Mesendoderm (in vitro differentiated cells): ENCODE measurements around the gene CKAP2.
"Not testable (repeated sequence)": the region's sequence is repeated elsewhere in the genome, so short reads cannot be mapped to it uniquely, and the experiment has no call there.

Experiments used
- DNase-seq: peaks from one replicate; pipeline ENCODE4 v3.0.0; 2013
- H2AK5ac ChIP-seq: 2 replicates; pipeline ENCODE4 v1.6.1; 2013; ENCODE audit warnings: low read length, inconsistent platforms
- H2BK120ac ChIP-seq: 2 replicates; pipeline ENCODE4 v1.6.1; 2013; ENCODE audit warnings: low read depth, mild to moderate bottlenecking, low read length, moderate library complexity, mixed read lengths
- H2BK15ac ChIP-seq: replicated peaks from 2 replicates; pipeline ENCODE4 v1.6.1; 2013; ENCODE audit warnings: low read depth, mild to moderate bottlenecking, moderate library complexity
- H2BK5ac ChIP-seq: 2 replicates; pipeline ENCODE4 v1.6.1; 2013; ENCODE audit warnings: low read length, inconsistent platforms
- H3K18ac ChIP-seq: 2 replicates; pipeline ENCODE4 v1.6.1; 2013; ENCODE audit warnings: mild to moderate bottlenecking, low read length, mixed read lengths
- H3K23ac ChIP-seq: one replicate; pipeline ENCODE4 v1.6.1; 2013; ENCODE audit warnings: low read length
- H3K27ac ChIP-seq: 2 replicates; pipeline ENCODE4 v1.5.1; 2013; ENCODE audit warnings: low read depth, mild to moderate bottlenecking, inconsistent platforms, low read length, moderate library complexity
- H3K27me3 ChIP-seq: 2 replicates; pipeline ENCODE4 v1.6.1; 2013; ENCODE audit warnings: low read length, control low read depth, mild to moderate bottlenecking, inconsistent platforms; ENCODE audit not compliant: insufficient read depth, poor library complexity
- H3K36me3 ChIP-seq: 2 replicates; pipeline ENCODE4 v1.6.1; 2013; ENCODE audit warnings: low read length, inconsistent platforms; ENCODE audit not compliant: control insufficient read depth, insufficient read depth
- H3K4ac ChIP-seq: one replicate; pipeline ENCODE4 v1.6.1; 2013; ENCODE audit warnings: low read depth, mild to moderate bottlenecking, low read length, moderate library complexity
- H3K4me1 ChIP-seq: 2 replicates; pipeline ENCODE4 v1.6.1; 2013; ENCODE audit warnings: low read depth, low read length, inconsistent platforms; ENCODE audit not compliant: control insufficient read depth
- H3K4me2 ChIP-seq: 2 replicates; pipeline ENCODE4 v1.6.1; 2013; ENCODE audit warnings: low read length
- H3K4me3 ChIP-seq: 2 replicates; pipeline ENCODE4 v1.5.1; 2013; ENCODE audit warnings: mild to moderate bottlenecking, low read length
- H3K56ac ChIP-seq: one replicate; pipeline ENCODE4 v1.6.1; 2013; ENCODE audit warnings: low read length
- H3K79me1 ChIP-seq: 2 replicates; pipeline ENCODE4 v1.6.1; 2013; ENCODE audit warnings: low read length, inconsistent platforms
- H3K79me2 ChIP-seq: 2 replicates; pipeline ENCODE4 v1.6.1; 2013; ENCODE audit warnings: mild to moderate bottlenecking, low read length; ENCODE audit not compliant: control insufficient read depth, insufficient read depth
- H3K9ac ChIP-seq: 2 replicates; pipeline ENCODE4 v1.6.1; 2013; ENCODE audit warnings: low read length, inconsistent platforms
- H4K5ac ChIP-seq: one replicate; pipeline ENCODE4 v1.6.1; 2013; ENCODE audit warnings: low read length
- H4K8ac ChIP-seq: one replicate; pipeline ENCODE4 v1.6.1; 2013; ENCODE audit warnings: low read depth, mild to moderate bottlenecking, control low read depth, low read length, moderate library complexity
- WGBS: extraction: QIAGEN DNeasy Blood & Tissue Kit; methylation state at CpG from one replicate; pipeline ENCODE4 v1.1.7; 2013; ENCODE audit warnings: low lambda C conversion rate, missing lambda C conversion rate; ENCODE audit not compliant: insufficient coverage; ENCODE audit errors: extremely low coverage; 5-methylcytosine and 5-hydroxymethylcytosine counted together

Gene CKAP2

GRCh38 chr13:52480677-52481428, 25.6 kb downstream of the CKAP2 start:
- not testable (repeated sequence) for H3K27ac ChIP-seq, H3K79me1 ChIP-seq
- no CpG with 5 or more reads among the region's 7 CpGs for WGBS

GRCh38 chr13:52487078-52487477, 31.8 kb downstream of the CKAP2 start:
- H3K18ac ChIP-seq, H3K23ac ChIP-seq, H3K4me3 ChIP-seq, H2AK5ac ChIP-seq, H4K5ac ChIP-seq, H2BK15ac ChIP-seq, H2BK120ac ChIP-seq, H3K56ac ChIP-seq, H3K4me1 ChIP-seq, DNase-seq, H2BK5ac ChIP-seq, H3K4ac ChIP-seq, H3K4me2 ChIP-seq, H3K27me3 ChIP-seq, H3K27ac ChIP-seq, H3K79me1 ChIP-seq, H3K79me2 ChIP-seq, H3K9ac ChIP-seq, H3K36me3 ChIP-seq, H4K8ac ChIP-seq: not testable (repeated sequence)
- WGBS: no CpG with 5 or more reads among the region's 2 CpGs

More at GRCh38 chr13:52480677-52481428, 25.6 kb downstream of the CKAP2 start:
- not testable (repeated sequence) for H3K56ac ChIP-seq, H2BK120ac ChIP-seq, H3K4me2 ChIP-seq, H3K4ac ChIP-seq, H3K27me3 ChIP-seq, H3K4me3 ChIP-seq, H3K18ac ChIP-seq, H4K5ac ChIP-seq, H3K23ac ChIP-seq, H2BK15ac ChIP-seq, DNase-seq, H3K4me1 ChIP-seq, H2AK5ac ChIP-seq, H3K79me2 ChIP-seq, H3K9ac ChIP-seq, H2BK5ac ChIP-seq, H3K36me3 ChIP-seq, H4K8ac ChIP-seq

DNA sequence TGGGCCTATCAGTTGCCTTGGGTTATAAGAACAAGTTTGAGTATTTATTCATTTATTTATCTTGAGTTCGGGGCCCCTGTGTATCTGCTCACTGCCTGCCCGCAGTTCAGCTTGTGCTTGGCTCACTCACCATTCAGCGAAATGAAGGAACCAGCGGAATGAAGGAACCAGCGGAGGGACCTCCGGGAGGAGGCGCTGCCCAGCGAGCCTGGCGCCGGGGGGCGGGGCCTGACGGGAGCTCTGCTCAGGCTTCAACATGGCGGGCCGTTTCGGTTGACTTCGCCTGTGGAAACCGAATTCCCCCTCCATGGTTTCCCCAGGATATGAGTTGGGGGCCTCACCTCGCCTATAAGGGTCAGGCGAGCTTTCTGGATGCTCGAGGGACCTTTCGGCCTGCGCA, 33.5 kb downstream of the CKAP2 start:
- not testable (repeated sequence) for H3K4ac ChIP-seq, H3K18ac ChIP-seq, H3K23ac ChIP-seq, H4K5ac ChIP-seq, H3K79me2 ChIP-seq, H3K79me1 ChIP-seq, H3K27ac ChIP-seq, H2BK120ac ChIP-seq, H3K36me3 ChIP-seq, H2AK5ac ChIP-seq, H3K9ac ChIP-seq, H4K8ac ChIP-seq, H3K4me2 ChIP-seq, H2BK5ac ChIP-seq, H3K56ac ChIP-seq, H3K27me3 ChIP-seq, H3K4me1 ChIP-seq, H2BK15ac ChIP-seq, H3K4me3 ChIP-seq, DNase-seq
- no CpG with 5 or more reads among the region's 22 CpGs for WGBS

DNA sequence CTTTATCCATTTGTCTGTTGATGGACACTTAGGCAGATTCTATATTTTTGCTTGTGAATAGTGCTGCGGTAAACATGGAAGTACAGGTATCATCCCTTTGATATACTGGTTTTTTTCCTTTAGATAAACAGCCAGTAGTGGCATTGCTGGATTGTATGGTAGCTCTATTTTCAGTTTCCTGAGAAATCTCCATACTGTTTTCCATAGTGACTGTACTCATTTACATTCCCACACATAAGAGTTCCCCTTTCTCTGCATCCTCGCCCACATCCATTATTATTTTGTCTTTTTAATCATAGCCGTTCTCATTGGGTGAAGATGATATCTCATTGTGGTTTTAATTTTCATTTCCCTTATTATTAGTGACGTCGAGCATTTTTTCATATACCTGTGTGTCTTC, 35.7 kb downstream of the CKAP2 start:
- H3K36me3 ChIP-seq, H3K4ac ChIP-seq, H2BK5ac ChIP-seq, H2AK5ac ChIP-seq, H4K5ac ChIP-seq, H2BK15ac ChIP-seq, H3K9ac ChIP-seq, H2BK120ac ChIP-seq, DNase-seq, H3K79me1 ChIP-seq, H3K4me1 ChIP-seq, H3K18ac ChIP-seq, H3K4me3 ChIP-seq, H3K27ac ChIP-seq, H3K4me2 ChIP-seq, H4K8ac ChIP-seq, H3K27me3 ChIP-seq, H3K56ac ChIP-seq, H3K79me2 ChIP-seq, H3K23ac ChIP-seq: not testable (repeated sequence)
- no CpG with 5 or more reads among the region's 5 CpGs for WGBS

- H3K4ac ChIP-seq, H3K56ac ChIP-seq, H2BK120ac ChIP-seq, H3K27ac ChIP-seq, H3K79me2 ChIP-seq, H3K9ac ChIP-seq, H4K8ac ChIP-seq, H4K5ac ChIP-seq, H3K36me3 ChIP-seq, H3K4me1 ChIP-seq, H3K27me3 ChIP-seq, H3K23ac ChIP-seq, H3K4me2 ChIP-seq, DNase-seq, H2BK15ac ChIP-seq, H3K79me1 ChIP-seq, H3K18ac ChIP-seq, H2AK5ac ChIP-seq, H2BK5ac ChIP-seq, H3K4me3 ChIP-seq: not testable (repeated sequence)
- no CpG with 5 or more reads among the region's 5 CpGs for WGBS
These were observed 39.0 kb downstream of the CKAP2 start for GRCh38 chr13:52494241-52494640.

DNA sequence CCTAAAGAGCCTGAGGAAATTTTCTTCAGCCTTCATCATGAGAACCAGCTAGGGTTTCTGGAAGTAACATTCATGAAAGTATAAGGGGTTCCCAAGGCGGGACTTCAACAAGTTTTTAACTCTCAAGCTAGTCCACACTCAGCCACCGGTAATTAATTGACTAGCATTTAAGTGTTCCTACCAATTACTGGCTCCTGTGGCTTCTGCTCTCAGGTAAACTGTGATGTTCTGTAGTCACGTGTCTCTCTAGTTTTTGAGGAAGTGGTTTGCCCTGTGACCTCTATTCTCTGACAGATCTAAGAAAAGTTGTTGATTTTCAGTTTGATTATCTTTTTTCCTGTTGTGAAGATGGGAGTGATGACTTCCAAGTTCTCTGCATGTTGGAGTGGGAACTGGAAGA, 42.7 kb downstream of the CKAP2 start:
- not testable (repeated sequence) for DNase-seq, H4K5ac ChIP-seq, H2AK5ac ChIP-seq, H4K8ac ChIP-seq, H3K18ac ChIP-seq, H2BK5ac ChIP-seq, H3K27ac ChIP-seq, H3K79me1 ChIP-seq, H3K79me2 ChIP-seq, H3K36me3 ChIP-seq, H2BK15ac ChIP-seq, H3K4ac ChIP-seq, H3K23ac ChIP-seq, H2BK120ac ChIP-seq, H3K56ac ChIP-seq, H3K4me3 ChIP-seq, H3K4me2 ChIP-seq, H3K27me3 ChIP-seq, H3K4me1 ChIP-seq, H3K9ac ChIP-seq
- no CpG with 5 or more reads among the region's 3 CpGs for WGBS
